GM12891 (cell line): ENCODE data around the gene PCSK5.

Experiments used
- DNase-seq: peaks from one replicate; pipeline ENCODE4 v3.0.0; 2011; ENCODE audit warnings: low spot score; ENCODE audit not compliant: insufficient read length
- FAIRE-seq: peaks from 2 replicates; lab custom pipeline; 2011; peaks lifted over from hg19 to GRCh38; lab: Jason Lieb, UNC
- PAX5 ChIP-seq: IDR thresholded peaks from 2 replicates; pipeline ENCODE4 v1.6.1; 2011; ENCODE audit warnings: low read length, moderate library complexity, mild to moderate bottlenecking; ENCODE audit not compliant: insufficient read depth, severe bottlenecking
- POLR2A ChIP-seq: IDR thresholded peaks from 2 replicates; pipeline ENCODE4 v1.6.1; 2011; ENCODE audit warnings: low read depth, low read length, control low read depth
- POLR2AphosphoS5 ChIP-seq: IDR thresholded peaks from 2 replicates; pipeline ENCODE4 v1.6.1; 2011; ENCODE audit warnings: low read depth, low read length, control low read depth
- POU2F2 ChIP-seq: IDR thresholded peaks from 2 replicates; pipeline ENCODE4 v1.6.1; 2011; ENCODE audit warnings: low read depth, mild to moderate bottlenecking, control low read depth, low read length, moderate library complexity
- SPI1 ChIP-seq: IDR thresholded peaks from 2 replicates; pipeline ENCODE4 v1.6.1; 2011; ENCODE audit warnings: low read depth, low read length, control low read depth
- TAF1 ChIP-seq: IDR thresholded peaks from 2 replicates; pipeline ENCODE4 v1.6.1; 2011; ENCODE audit warnings: low read depth, low read length, control low read depth

Gene PCSK5

GRCh38 chr9:76255781-76256455 lies 365.4 kb downstream of the PCSK5 start:
- TF ChIP-seq PAX5 (no peak), SPI1 (no peak)
- DNase-seq = no peak
- FAIRE-seq = no peak

- DNase-seq (no peak), FAIRE-seq (no peak)
- TF ChIP-seq TAF1 (no peak), POLR2A (no peak), PAX5 (no peak), SPI1 (no peak), POLR2AphosphoS5 (no peak), POU2F2 (no peak)
Observed at GRCh38 chr9:76257311-76257710, 366.8 kb downstream of the PCSK5 start.

- no peak for DNase-seq
- no peak for TF ChIP-seq POLR2AphosphoS5
- TF ChIP-seq PAX5 = no peak
- no peak for FAIRE-seq
Observed at GRCh38 chr9:76266649-76267283, 376.3 kb downstream of the PCSK5 start.

GRCh38 chr9:76267284-76267652 lies 376.8 kb downstream of the PCSK5 start:
- TF ChIP-seq POLR2AphosphoS5 = no peak
- TF ChIP-seq TAF1 = no peak
- no peak for TF ChIP-seq POLR2A
- TF ChIP-seq SPI1 = no peak
- TF ChIP-seq POU2F2 = no peak
- no peak for TF ChIP-seq PAX5
- no peak for DNase-seq
- no peak for FAIRE-seq

- TF ChIP-seq POLR2A (no peak), SPI1 (no peak)
- DNase-seq (no peak), FAIRE-seq (no peak)
Observed at GRCh38 chr9:76269789-76270188, 379.3 kb downstream of the PCSK5 start.

- FAIRE-seq (no peak), DNase-seq (no peak)
- TF ChIP-seq POLR2AphosphoS5 (no peak), TAF1 (no peak), POU2F2 (no peak)
Observed at GRCh38 chr9:76271755-76272154, 381.3 kb downstream of the PCSK5 start.

- FAIRE-seq = no peak
- no peak for DNase-seq
- TF ChIP-seq POLR2AphosphoS5 (no peak), PAX5 (no peak), POU2F2 (no peak), TAF1 (no peak), POLR2A (no peak), SPI1 (no peak)
Observed at GRCh38 chr9:76289042-76289441, 398.6 kb downstream of the PCSK5 start.

GRCh38 chr9:76289703-76290102 lies 399.2 kb downstream of the PCSK5 start:
- FAIRE-seq (no peak), DNase-seq (no peak)
- TF ChIP-seq POLR2AphosphoS5 (no peak), POLR2A (no peak), POU2F2 (no peak), TAF1 (no peak), SPI1 (no peak)

- TF ChIP-seq SPI1 (no peak), POLR2AphosphoS5 (no peak), PAX5 (no peak), TAF1 (no peak), POLR2A (no peak), POU2F2 (no peak)
- FAIRE-seq (no peak), DNase-seq (no peak)
Observed at GRCh38 chr9:76290555-76290954, 400.1 kb downstream of the PCSK5 start.

- DNase-seq (no peak), FAIRE-seq (no peak)
- TF ChIP-seq POU2F2 = no peak
- no peak for TF ChIP-seq TAF1
Observed at GRCh38 chr9:76292246-76292645, 401.8 kb downstream of the PCSK5 start.
